COLO829 (cell line): ENCODE results near the gene DDX24.

Source experiments
- DNase-seq: peaks from one replicate; pipeline ENCODE4 v3.0.0; 2012; ENCODE audit warnings: low spot score

The DDX24 gene

GRCh38 chr14:94114589-94115057, 33.6 kb upstream of the DDX24 start:
- DNase-seq: no peak

- no peak for DNase-seq
Observed at GRCh38 chr14:94113908-94114588, 33.0 kb upstream of the DDX24 start.

GRCh38 chr14:94113490-94113889, 32.5 kb upstream of the DDX24 start:
- no peak for DNase-seq

GRCh38 chr14:94113073-94113472, 32.1 kb upstream of the DDX24 start:
- no peak for DNase-seq

- DNase-seq: no peak
Observed at GRCh38 chr14:94112513-94113063, 31.6 kb upstream of the DDX24 start.

GRCh38 chr14:94111276-94112095, 30.5 kb upstream of the DDX24 start:
- DNase-seq: no peak

- no peak for DNase-seq
Observed at GRCh38 chr14:94110552-94111181, 29.7 kb upstream of the DDX24 start, which contains the start of gene IFI27. Gene IFI27, plus strand, starts transcription at chr14:94110736.

- no peak for DNase-seq
Observed at GRCh38 chr14:94109915-94110250, 28.9 kb upstream of the DDX24 start.

GRCh38 chr14:94104731-94105130, 23.7 kb upstream of the DDX24 start:
- no peak for DNase-seq

- DNase-seq: no peak
Observed at GRCh38 chr14:94103554-94104150, 22.6 kb upstream of the DDX24 start.

GRCh38 chr14:94102768-94103482, 21.9 kb upstream of the DDX24 start:
- DNase-seq: no peak

- DNase-seq: no peak
Observed at GRCh38 chr14:94101748-94102147, 20.7 kb upstream of the DDX24 start.

GRCh38 chr14:94100847-94101246, 19.8 kb upstream of the DDX24 start:
- no peak for DNase-seq

- no peak for DNase-seq
Observed at GRCh38 chr14:94099006-94099405, 18.0 kb upstream of the DDX24 start.

GRCh38 chr14:94098326-94098992, 17.5 kb upstream of the DDX24 start:
- no peak for DNase-seq

- DNase-seq: no peak
Observed at GRCh38 chr14:94097091-94097490, 16.1 kb upstream of the DDX24 start.

- no peak for DNase-seq
Observed at GRCh38 chr14:94093418-94093817, 12.4 kb upstream of the DDX24 start.

- no peak for DNase-seq
Observed at GRCh38 chr14:94089479-94089878, 8.5 kb upstream of the DDX24 start.

GRCh38 chr14:94088516-94088915, 7.5 kb upstream of the DDX24 start:
- DNase-seq: no peak

GRCh38 chr14:94087891-94088290, 6.9 kb upstream of the DDX24 start:
- no peak for DNase-seq

GRCh38 chr14:94081386-94081820, 401 bp upstream of the DDX24 start:
- no peak for DNase-seq
